Hematopoietic multipotent progenitor cell treated with erythropoietin and hydrocortisone succinate and interleukin-3 and kit ligand, for 6 days (in vitro differentiated cells): ENCODE results near the gene TOGARAM1.

ENCODE experiments used
- DNase-seq: peaks from one replicate; pipeline ENCODE4 v3.0.0-alpha.2; 2015

The TOGARAM1 gene

GRCh38 chr14:45103806-45104205, 141.8 kb downstream of the TOGARAM1 start:
- no peak for DNase-seq

DNA sequence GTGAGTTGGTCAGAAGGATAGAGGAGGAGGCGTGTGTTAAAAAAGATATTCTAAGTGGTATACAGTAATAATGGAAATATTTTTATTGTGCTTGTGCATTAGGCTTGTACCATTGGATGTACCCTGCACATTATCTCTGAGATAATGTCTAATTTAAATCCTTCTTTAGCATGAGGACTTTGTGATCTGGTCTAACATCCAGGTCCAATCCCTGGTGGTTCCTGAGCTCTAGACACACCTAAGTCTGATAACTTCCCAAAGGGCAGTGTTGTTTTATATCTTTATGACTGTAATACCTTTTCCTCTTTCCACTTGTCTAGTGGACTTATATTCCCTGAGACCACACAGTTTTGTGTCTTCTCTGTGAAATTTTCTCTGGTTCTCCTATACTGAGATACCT, 142.6 kb downstream of the TOGARAM1 start:
- DNase-seq, result no peak

- peak; percentile 66 for DNase-seq
Observed at GRCh38 chr14:45112896-45113781, 151.1 kb downstream of the TOGARAM1 start.

DNA sequence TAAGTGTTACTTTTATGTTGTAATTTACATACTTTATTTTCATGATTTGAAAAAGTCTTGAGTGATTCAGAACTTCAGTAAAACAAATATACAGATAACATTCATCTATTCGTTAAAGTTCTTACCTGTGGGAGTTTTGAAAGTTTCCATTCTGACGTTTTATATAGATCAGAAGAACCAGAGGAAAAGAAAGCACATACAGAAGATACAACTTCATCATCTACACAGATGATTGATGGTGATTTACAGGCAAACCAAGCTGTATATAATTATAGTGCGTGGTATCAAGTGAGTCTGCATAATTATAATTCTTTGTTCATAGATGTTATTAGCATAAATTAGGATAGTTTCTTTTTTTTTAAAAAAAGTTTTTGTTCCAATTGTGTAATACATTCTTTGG, 152.3 kb downstream of the TOGARAM1 start:
- DNase-seq, result no peak

DNA sequence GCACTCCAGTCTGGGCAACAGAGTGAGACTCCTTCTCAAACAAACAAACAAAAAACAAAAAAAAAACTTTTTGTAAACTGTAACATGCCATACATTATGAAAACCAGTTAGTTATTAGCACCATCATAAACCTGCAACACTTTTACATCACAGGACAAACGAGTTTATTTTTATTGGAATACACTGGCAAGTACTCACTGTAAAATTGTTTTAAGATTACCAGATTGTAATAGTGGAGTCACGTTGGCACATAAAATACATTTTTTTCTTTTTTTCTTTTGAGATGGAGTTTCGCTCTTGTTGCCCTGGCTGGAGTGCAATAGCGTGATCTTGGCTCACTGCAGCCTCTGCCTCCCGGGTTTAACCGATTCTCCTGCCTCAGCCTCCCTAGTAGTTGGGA, 156.6 kb downstream of the TOGARAM1 start:
- no peak for DNase-seq

GRCh38 chr14:45120096-45120495, 158.1 kb downstream of the TOGARAM1 start:
- peak; percentile 59 for DNase-seq

DNA sequence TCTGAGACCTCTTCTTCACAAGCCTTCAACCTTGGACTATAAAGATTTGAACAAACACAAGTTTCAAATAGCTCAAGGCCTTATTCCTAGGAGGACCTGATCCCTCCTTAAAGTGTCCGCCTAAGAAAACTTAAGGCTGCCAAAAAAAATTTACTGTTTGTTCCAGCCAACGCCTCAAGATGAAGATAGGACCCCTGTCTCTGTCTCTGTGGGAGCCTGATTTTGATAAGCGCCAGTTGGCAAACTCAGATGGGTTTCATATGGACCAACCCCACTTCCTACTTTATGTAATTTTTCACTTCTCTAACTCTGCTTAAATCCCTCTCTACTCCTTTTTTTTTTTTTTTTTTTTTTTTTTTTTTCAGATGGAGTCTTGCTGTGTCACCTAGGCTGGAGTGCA, 161.3 kb downstream of the TOGARAM1 start:
- DNase-seq, result peak; percentile 89
